Cardiac fibroblast (primary cell): ENCODE measurements around the gene MED31.

Experiments
- DNase-seq, 2 donors: peaks; one replicate each; pipeline versions ENCODE4 v3.0.0 to v3.0.0-alpha.2; 2010; ENCODE audit warnings: low read depth in 2 of 2
- H3K4me3 ChIP-seq, 2 donors: replicated peaks in 1 of 2; 1 replicate in 1 of 2; 2 replicates in 1 of 2; pipeline ENCODE4 v1.5.1; 2011; ENCODE audit warnings: low read depth in 2 of 2, low read length in 2 of 2, mild to moderate bottlenecking in 2 of 2, moderate library complexity in 1 of 2
- CTCF ChIP-seq: IDR thresholded peaks from one replicate; pipeline ENCODE4 v1.5.1; 2011; ENCODE audit warnings: low read depth, mild to moderate bottlenecking, low read length, inconsistent platforms

MED31 gene

GRCh38 chr17:6636616-6637457, 14.6 kb downstream of the MED31 start:
- TF ChIP-seq CTCF, result no peak
- H3K4me3 ChIP-seq, result no peak overlapping the region
- no peak for DNase-seq

- no peak for DNase-seq
- no peak for TF ChIP-seq CTCF
- H3K4me3 ChIP-seq, result no peak overlapping the region
Observed at GRCh38 chr17:6636105-6636504, 15.3 kb downstream of the MED31 start.

GRCh38 chr17:6633263-6633662, 18.1 kb downstream of the MED31 start:
- no peak for DNase-seq
- H3K4me3 ChIP-seq, result no peak overlapping the region
- no peak for TF ChIP-seq CTCF

DNA sequence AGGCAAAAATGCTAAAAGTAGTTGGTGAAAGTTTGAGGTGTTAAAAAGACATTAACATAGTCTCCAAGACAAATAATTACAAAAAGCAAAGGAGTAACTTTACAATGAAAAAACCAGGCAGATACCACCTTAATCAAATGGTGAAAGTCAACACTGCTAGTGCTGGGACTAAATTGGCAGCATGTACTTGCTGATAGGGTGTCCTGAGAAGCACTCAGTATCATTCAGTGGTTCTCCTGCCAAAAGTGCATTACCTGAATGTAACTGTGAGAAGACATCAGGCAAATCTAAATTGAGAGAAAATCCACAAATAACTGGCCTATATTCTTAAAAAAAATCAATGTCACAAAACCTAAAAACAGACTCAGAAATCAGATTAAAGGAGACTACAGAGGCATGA, 18.9 kb downstream of the MED31 start:
- no peak for TF ChIP-seq CTCF

DNA sequence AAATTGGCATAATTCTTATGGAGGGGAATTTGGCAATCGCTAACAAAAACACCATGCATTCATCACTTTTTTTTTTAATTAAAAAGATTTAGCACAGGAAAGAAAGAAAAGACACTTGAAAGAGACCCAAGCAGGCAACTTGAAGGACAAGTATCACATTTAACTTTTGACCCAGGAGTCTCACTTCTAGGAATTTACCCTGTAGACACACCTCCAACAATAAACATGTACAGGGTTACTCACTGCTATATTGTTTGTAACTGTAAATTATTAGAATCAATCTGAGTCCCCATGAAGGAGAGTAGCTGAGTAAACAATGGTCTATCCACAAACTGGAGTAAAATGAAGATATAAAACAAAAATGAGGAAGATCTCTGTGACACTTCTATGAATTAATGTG, 21.0 kb downstream of the MED31 start:
- no peak for TF ChIP-seq CTCF
- no peak for DNase-seq
- H3K4me3 ChIP-seq, result no peak overlapping the region

More for the DNA sequence above, 18.9 kb downstream of the MED31 start:
- DNase-seq, result no peak
- no peak overlapping the region for H3K4me3 ChIP-seq

DNA sequence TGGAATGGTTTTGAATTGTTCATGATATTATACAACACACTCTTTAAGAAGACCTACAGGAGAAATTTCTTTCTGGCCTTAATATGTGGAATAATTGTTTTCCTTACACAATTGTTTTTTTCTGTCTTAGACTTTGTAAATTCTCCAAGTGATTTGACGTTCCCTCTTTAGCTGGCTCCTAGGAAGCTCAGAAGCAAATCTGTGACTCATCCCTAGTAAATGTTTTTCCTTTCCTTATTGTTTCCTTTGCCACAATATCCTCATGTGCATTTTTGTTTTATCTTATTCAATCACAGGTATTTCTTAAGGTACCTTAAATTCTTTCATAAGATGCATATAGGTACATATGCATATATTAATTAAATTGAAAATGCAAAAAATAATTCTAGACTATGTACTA, 24.4 kb downstream of the MED31 start:
- DNase-seq, result peak; percentile 42 to 43
- TF ChIP-seq CTCF, result no peak

More for the DNA sequence above, 24.4 kb downstream of the MED31 start:
- H3K4me3 ChIP-seq, result no peak overlapping the region
